Measurements from ENCODE around the gene NCKIPSD.

NCKIPSD gene

DNA sequence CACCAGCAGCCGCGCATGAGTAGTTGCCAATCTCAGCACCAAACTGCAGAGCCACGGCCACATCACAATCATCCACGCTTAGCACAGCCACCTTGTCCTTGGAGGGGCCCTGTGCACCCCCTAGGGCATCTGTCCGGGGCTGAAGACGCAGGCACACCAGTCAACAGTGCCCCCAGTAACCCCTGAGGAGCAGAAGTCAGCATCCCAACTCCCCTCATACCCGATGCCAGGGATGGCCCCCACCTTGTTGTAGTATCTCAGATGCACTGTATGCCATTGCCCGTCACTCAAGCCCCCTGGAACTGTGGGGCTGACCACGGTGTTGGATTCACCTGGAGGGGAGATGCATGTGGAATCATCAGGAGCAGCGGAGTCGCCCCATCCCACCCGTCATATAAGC lies 30.7 kb downstream of the NCKIPSD start:
- H2BK15ac ChIP-seq (replicated peaks; ENCODE audit: low read depth), result no peak overlapping the region
- no peaks in the 10 kb centered on the region for H3K79me1 ChIP-seq (ENCODE audit: low read length)
- H4K8ac ChIP-seq (ENCODE audit: low read depth, low read length), result no peak overlapping the region
- H4K5ac ChIP-seq (ENCODE audit: low read length), result no peak overlapping the region
- H2AK5ac ChIP-seq (ENCODE audit: low read length), result no peak overlapping the region
- H3K4me3 ChIP-seq (ENCODE audit: low read length), result no peak overlapping the region
- H3K27me3 ChIP-seq (ENCODE audit: insufficient read depth, low read length, poor library complexity), result no peaks in the 10 kb centered on the region
- H3K9ac ChIP-seq (ENCODE audit: low read length), result no peak overlapping the region
- H2BK120ac ChIP-seq (ENCODE audit: low read depth, low read length), result no peak overlapping the region
- no peak overlapping the region for H3K4me2 ChIP-seq (ENCODE audit: low read length)
- H3K56ac ChIP-seq (ENCODE audit: low read length), result peak overlapping the region; percentile 84
- H3K23ac ChIP-seq (ENCODE audit: low read length), result no peak overlapping the region
- no peak overlapping the region for H2BK5ac ChIP-seq (ENCODE audit: low read length)
- no peak for DNase-seq
- H3K4me1 ChIP-seq (ENCODE audit: control insufficient read depth, low read depth, low read length), result peaks cover 6% of the 10 kb centered on the region
- H3K18ac ChIP-seq (ENCODE audit: low read length), result no peak overlapping the region
- H3K79me2 ChIP-seq (ENCODE audit: control insufficient read depth, insufficient read depth, low read length), result no peaks in the 10 kb centered on the region
- no peaks in the 10 kb centered on the region for H3K36me3 ChIP-seq (ENCODE audit: control insufficient read depth, insufficient read depth, low read length)
- no peak overlapping the region for H3K4ac ChIP-seq (ENCODE audit: low read depth, low read length)
- H3K27ac ChIP-seq (ENCODE audit: low read depth, low read length), result no peak overlapping the region
- WGBS (ENCODE audit: extremely low coverage, insufficient coverage, low lambda C conversion rate), result no CpG with 5 or more reads among the region's 12 CpGs

DNA sequence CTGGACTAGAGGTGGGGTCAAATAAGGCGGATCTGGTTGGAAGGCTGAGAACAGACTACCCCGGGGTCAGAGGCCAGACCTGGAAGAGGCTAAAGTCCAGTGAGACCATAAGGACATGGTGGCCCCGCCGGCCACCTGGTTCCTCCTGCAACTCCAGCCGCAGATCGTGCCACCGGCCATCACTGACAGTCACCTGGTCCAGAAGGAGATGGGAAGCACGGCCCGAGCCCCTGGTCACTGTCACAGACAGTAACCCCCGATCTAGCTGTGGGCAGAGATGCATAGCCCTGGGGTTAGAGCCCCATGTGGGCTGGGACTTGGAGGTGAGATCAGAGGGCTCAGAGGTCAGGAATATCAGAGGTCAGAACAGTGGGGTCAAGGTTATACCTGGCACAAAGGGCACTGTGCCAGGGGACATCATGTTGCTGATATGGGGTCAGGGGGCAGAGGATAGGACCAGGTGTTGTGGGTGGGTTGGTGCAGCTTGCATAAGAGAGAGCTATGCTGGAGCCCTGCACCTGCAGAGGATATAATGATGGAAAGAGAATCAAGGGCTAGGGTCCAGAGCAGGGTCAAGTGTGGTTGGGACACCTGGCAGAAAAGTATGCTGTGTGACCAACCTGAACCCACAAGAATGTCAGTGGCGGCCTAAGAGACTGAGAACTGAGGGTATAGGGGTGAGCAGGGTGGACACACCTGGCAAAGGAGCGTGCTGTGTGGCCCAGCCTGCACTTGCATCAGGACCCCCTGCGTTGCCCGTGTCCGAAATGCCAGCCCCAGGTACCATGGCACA lies 32.6 kb downstream of the NCKIPSD start:
- Histone ChIP-seq H4K8ac (ENCODE audit: low read depth, low read length) (no peak overlapping the region), H3K79me1 (ENCODE audit: low read length) (no peaks in the 10 kb centered on the region), H3K27me3 (ENCODE audit: insufficient read depth, low read length, poor library complexity) (no peaks in the 10 kb centered on the region), H3K27ac (ENCODE audit: low read depth, low read length) (no peak overlapping the region), H3K56ac (ENCODE audit: low read length) (no peak overlapping the region), H3K4me3 (ENCODE audit: low read length) (no peak overlapping the region), H2BK5ac (ENCODE audit: low read length) (no peak overlapping the region), H3K18ac (ENCODE audit: low read length) (no peak overlapping the region), H2BK15ac (replicated peaks; ENCODE audit: low read depth) (no peak overlapping the region), H3K36me3 (ENCODE audit: control insufficient read depth, insufficient read depth, low read length) (no peaks in the 10 kb centered on the region), H3K4me1 (ENCODE audit: control insufficient read depth, low read depth, low read length) (peaks cover 6% of the 10 kb centered on the region), H3K9ac (ENCODE audit: low read length) (no peak overlapping the region), H4K5ac (ENCODE audit: low read length) (no peak overlapping the region), H2BK120ac (ENCODE audit: low read depth, low read length) (no peak overlapping the region), H3K4me2 (ENCODE audit: low read length) (no peak overlapping the region), H2AK5ac (ENCODE audit: low read length) (no peak overlapping the region), H3K79me2 (ENCODE audit: control insufficient read depth, insufficient read depth, low read length) (no peaks in the 10 kb centered on the region), H3K23ac (ENCODE audit: low read length) (no peak overlapping the region), H3K4ac (ENCODE audit: low read depth, low read length) (no peak overlapping the region)
- no peak for DNase-seq
- WGBS (ENCODE audit: extremely low coverage, insufficient coverage, low lambda C conversion rate), result no CpG with 5 or more reads among the region's 15 CpGs

DNA sequence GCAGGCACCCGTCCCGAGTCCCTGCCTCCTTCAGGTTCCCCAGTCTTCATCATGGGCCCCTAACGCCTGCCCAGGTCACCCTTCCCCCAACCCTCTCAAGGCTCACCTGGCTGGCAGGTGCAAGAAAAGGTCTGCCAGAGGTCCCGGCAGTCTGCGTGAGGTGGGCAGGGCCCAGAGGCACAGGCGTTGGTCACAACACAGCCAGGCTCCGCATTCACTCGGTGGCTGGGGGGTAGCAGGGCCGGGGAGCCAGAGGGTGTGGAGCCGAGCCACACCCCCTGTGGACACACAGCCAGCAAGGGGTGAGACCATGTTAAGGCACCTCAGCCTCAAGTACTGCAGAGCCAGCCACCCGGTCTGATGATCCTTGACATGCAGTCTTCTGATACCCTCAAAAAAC lies 33.9 kb downstream of the NCKIPSD start:
- no peak overlapping the region for H2AK5ac ChIP-seq (ENCODE audit: low read length)
- H3K9ac ChIP-seq (ENCODE audit: low read length), result no peak overlapping the region
- H2BK120ac ChIP-seq (ENCODE audit: low read depth, low read length), result no peak overlapping the region
- H4K8ac ChIP-seq (ENCODE audit: low read depth, low read length), result no peak overlapping the region
- no peak overlapping the region for H2BK15ac ChIP-seq (replicated peaks; ENCODE audit: low read depth)
- no peaks in the 10 kb centered on the region for H3K79me2 ChIP-seq (ENCODE audit: control insufficient read depth, insufficient read depth, low read length)
- H3K4me3 ChIP-seq (ENCODE audit: low read length), result no peak overlapping the region
- WGBS (ENCODE audit: extremely low coverage, insufficient coverage, low lambda C conversion rate), result no CpG with 5 or more reads among the region's 11 CpGs
- no peaks in the 10 kb centered on the region for H3K36me3 ChIP-seq (ENCODE audit: control insufficient read depth, insufficient read depth, low read length)
- no peaks in the 10 kb centered on the region for H3K79me1 ChIP-seq (ENCODE audit: low read length)
- H3K27me3 ChIP-seq (ENCODE audit: insufficient read depth, low read length, poor library complexity), result no peaks in the 10 kb centered on the region
- H3K4me2 ChIP-seq (ENCODE audit: low read length), result no peak overlapping the region
- H3K18ac ChIP-seq (ENCODE audit: low read length), result no peak overlapping the region
- H3K56ac ChIP-seq (ENCODE audit: low read length), result no peak overlapping the region
- DNase-seq, result no peak
- no peak overlapping the region for H4K5ac ChIP-seq (ENCODE audit: low read length)
- no peak overlapping the region for H2BK5ac ChIP-seq (ENCODE audit: low read length)
- H3K4ac ChIP-seq (ENCODE audit: low read depth, low read length), result no peak overlapping the region
- H3K27ac ChIP-seq (ENCODE audit: low read depth, low read length), result no peak overlapping the region
- H3K4me1 ChIP-seq (ENCODE audit: control insufficient read depth, low read depth, low read length), result peaks cover 6% of the 10 kb centered on the region
- H3K23ac ChIP-seq (ENCODE audit: low read length), result no peak overlapping the region

DNA sequence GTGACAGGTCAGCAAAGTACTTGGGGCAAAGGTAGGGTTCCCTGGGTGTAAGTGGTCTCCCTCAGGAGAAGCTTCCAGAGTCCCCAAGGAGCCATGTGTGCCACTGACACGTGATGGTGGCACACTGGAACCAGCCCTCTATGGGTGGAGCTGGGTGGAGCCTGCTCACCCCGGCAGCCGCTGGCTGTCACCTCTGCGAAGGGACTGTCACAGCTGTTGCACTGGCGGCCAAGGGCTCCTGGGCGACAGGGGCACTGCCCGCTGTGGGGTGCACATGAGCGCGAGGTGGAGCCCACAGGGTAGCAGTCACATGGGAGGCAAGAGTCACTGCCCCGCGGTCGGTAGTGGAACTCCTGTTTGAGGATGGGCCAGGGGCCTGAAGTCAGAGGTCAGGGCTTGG lies 35.0 kb downstream of the NCKIPSD start:
- no peak overlapping the region for H4K5ac ChIP-seq (ENCODE audit: low read length)
- no peaks in the 10 kb centered on the region for H3K79me2 ChIP-seq (ENCODE audit: control insufficient read depth, insufficient read depth, low read length)
- no peaks in the 10 kb centered on the region for H3K27me3 ChIP-seq (ENCODE audit: insufficient read depth, low read length, poor library complexity)
- no peak overlapping the region for H3K4me3 ChIP-seq (ENCODE audit: low read length)
- no peaks in the 10 kb centered on the region for H3K79me1 ChIP-seq (ENCODE audit: low read length)
- H3K4me2 ChIP-seq (ENCODE audit: low read length), result no peak overlapping the region
- H2BK15ac ChIP-seq (replicated peaks; ENCODE audit: low read depth), result no peak overlapping the region
- no CpG with 5 or more reads among the region's 12 CpGs for WGBS (ENCODE audit: extremely low coverage, insufficient coverage, low lambda C conversion rate)
- H2BK120ac ChIP-seq (ENCODE audit: low read depth, low read length), result no peak overlapping the region
- H3K9ac ChIP-seq (ENCODE audit: low read length), result no peak overlapping the region
- no peaks in the 10 kb centered on the region for H3K36me3 ChIP-seq (ENCODE audit: control insufficient read depth, insufficient read depth, low read length)
- no peak overlapping the region for H3K4ac ChIP-seq (ENCODE audit: low read depth, low read length)
- no peak overlapping the region for H4K8ac ChIP-seq (ENCODE audit: low read depth, low read length)
- no peak overlapping the region for H3K23ac ChIP-seq (ENCODE audit: low read length)
- no peak overlapping the region for H3K18ac ChIP-seq (ENCODE audit: low read length)
- no peak overlapping the region for H3K56ac ChIP-seq (ENCODE audit: low read length)
- no peak for DNase-seq
- H3K27ac ChIP-seq (ENCODE audit: low read depth, low read length), result no peak overlapping the region
- H2BK5ac ChIP-seq (ENCODE audit: low read length), result no peak overlapping the region
- H2AK5ac ChIP-seq (ENCODE audit: low read length), result no peak overlapping the region
- H3K4me1 ChIP-seq (ENCODE audit: control insufficient read depth, low read depth, low read length), result peaks cover 2% of the 10 kb centered on the region

DNA sequence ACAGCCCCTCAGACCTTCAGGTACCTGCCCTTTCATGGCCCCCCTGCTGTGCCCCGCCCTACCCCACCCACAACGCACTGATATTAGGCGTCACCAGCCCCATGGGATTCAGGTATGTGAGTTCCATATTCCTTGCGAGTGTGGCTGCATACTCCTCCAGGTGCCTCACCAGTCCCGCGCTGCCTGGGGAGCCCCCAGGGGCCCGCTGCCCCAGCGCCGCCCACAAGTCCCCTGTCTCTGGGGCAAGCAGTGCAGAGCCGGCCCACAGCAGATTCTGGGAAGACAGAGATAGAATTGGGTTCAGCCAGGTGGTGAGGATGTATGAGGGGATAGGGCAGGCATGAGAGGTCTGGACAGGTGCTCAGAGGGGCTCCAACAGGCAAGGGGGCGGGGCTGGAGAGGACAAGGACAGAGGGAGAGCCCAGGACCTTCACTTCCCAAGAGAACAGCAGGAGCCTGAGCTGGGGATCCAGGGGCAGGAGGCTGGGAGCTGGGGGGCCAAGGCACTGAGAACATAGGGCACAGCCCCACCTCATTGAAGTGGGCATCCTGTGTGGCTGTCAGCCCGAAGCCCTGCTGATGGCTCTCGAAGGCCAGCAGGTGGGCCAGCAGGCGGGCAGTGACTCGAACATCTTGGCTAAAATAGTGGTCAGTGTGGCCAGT lies 37.4 kb downstream of the NCKIPSD start:
- Histone ChIP-seq H3K23ac (ENCODE audit: low read length) (no peak overlapping the region), H2BK5ac (ENCODE audit: low read length) (no peak overlapping the region), H3K27me3 (ENCODE audit: insufficient read depth, low read length, poor library complexity) (no peaks in the 10 kb centered on the region), H3K79me1 (ENCODE audit: low read length) (no peaks in the 10 kb centered on the region), H4K5ac (ENCODE audit: low read length) (no peak overlapping the region), H2BK120ac (ENCODE audit: low read depth, low read length) (no peak overlapping the region), H3K79me2 (ENCODE audit: control insufficient read depth, insufficient read depth, low read length) (no peaks in the 10 kb centered on the region), H3K4me1 (ENCODE audit: control insufficient read depth, low read depth, low read length) (no peaks in the 10 kb centered on the region), H3K9ac (ENCODE audit: low read length) (no peak overlapping the region), H3K4me2 (ENCODE audit: low read length) (no peak overlapping the region), H3K56ac (ENCODE audit: low read length) (no peak overlapping the region), H3K36me3 (ENCODE audit: control insufficient read depth, insufficient read depth, low read length) (no peaks in the 10 kb centered on the region), H2BK15ac (replicated peaks; ENCODE audit: low read depth) (no peak overlapping the region), H3K18ac (ENCODE audit: low read length) (no peak overlapping the region), H3K27ac (ENCODE audit: low read depth, low read length) (no peak overlapping the region), H3K4ac (ENCODE audit: low read depth, low read length) (no peak overlapping the region), H3K4me3 (ENCODE audit: low read length) (no peak overlapping the region), H2AK5ac (ENCODE audit: low read length) (no peak overlapping the region), H4K8ac (ENCODE audit: low read depth, low read length) (no peak overlapping the region)
- WGBS (ENCODE audit: extremely low coverage, insufficient coverage, low lambda C conversion rate), result no CpG with 5 or more reads among the region's 15 CpGs
- DNase-seq, result no peak

Data from mesendoderm (in vitro differentiated cells).